ENCODE data around the gene GGTLC1.

DNA sequence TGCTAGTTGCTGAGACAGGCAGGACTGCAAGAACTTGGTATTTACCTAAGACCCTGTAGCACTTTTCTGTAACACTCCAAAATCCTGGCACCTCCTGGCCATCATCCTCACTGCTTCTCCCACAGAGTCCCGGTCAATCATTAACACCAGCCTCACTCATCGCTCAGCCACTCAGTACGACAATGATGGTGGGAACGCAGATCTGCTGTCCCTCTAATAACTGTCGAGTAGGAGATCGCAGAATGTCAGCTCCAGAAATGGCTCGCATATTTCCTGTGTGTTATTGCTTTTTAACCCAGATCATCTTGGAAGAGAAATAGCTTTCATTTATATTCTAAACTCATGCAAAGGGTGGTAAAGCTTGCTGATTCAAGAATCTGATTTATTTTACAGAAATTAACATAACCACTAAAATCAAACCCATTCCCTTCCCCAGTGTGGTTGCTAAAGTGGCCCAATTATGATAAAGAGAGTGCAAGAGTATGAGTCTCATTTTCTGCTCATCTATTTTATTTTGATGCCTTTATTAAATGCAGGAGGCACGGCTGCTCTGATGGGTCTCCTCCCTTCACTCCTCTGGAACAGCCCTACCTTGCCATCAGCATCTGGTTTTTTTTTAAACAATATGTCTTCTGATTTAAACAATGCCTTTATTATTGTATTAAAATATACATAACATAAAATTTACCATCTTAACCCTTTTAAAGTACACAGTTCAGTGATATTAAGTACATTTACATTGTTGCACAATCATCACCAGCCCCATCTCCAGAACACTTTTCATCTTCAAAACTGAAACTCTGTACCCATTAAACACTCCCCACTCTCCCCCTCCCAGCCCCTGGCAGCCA lies 28.3 kb upstream of the GGTLC1 start:
- TF ChIP-seq, protein P1, sequence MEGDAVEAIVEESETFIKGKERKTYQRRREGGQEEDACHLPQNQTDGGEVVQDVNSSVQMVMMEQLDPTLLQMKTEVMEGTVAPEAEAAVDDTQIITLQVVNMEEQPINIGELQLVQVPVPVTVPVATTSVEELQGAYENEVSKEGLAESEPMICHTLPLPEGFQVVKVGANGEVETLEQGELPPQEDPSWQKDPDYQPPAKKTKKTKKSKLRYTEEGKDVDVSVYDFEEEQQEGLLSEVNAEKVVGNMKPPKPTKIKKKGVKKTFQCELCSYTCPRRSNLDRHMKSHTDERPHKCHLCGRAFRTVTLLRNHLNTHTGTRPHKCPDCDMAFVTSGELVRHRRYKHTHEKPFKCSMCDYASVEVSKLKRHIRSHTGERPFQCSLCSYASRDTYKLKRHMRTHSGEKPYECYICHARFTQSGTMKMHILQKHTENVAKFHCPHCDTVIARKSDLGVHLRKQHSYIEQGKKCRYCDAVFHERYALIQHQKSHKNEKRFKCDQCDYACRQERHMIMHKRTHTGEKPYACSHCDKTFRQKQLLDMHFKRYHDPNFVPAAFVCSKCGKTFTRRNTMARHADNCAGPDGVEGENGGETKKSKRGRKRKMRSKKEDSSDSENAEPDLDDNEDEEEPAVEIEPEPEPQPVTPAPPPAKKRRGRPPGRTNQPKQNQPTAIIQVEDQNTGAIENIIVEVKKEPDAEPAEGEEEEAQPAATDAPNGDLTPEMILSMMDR (IDR thresholded peaks at IDR 0.05; ENCODE audit: low read length) = no peak
- no peak for TF ChIP-seq EZH2 (IDR thresholded peaks at IDR 0.05; ENCODE audit: borderline replicate concordance, low read length)

Measured in OCI-LY1 (cell line).